T-helper 1 cell treated with Interleukin-12 subunit alpha and Interleukin-12 subunit beta and Interleukin-4 antibody, amounts not matched to agents 30 μg/mL and 1 μg/mL, for 36 hours (primary cell): ENCODE data around the gene AMN.

Experiments
- H3K27ac Mint-ChIP-seq: one replicate; pipeline ENCODE4 v1.8.0; 2021; ENCODE audit warnings: mild to moderate bottlenecking, mixed read lengths
- H3K27me3 Mint-ChIP-seq: one replicate; pipeline ENCODE4 v1.8.0; 2021; ENCODE audit warnings: low read depth, mixed read lengths
- H3K36me3 Mint-ChIP-seq: one replicate; pipeline ENCODE4 v1.8.0; 2021; ENCODE audit warnings: low read depth, mixed read lengths
- H3K4me1 Mint-ChIP-seq: one replicate; pipeline ENCODE4 v1.8.0; 2021; ENCODE audit warnings: low read depth, mixed read lengths
- H3K4me3 Mint-ChIP-seq: one replicate; pipeline ENCODE4 v1.8.0; 2021; ENCODE audit warnings: mild to moderate bottlenecking, moderate library complexity, mixed read lengths
- H3K9me3 Mint-ChIP-seq: one replicate; pipeline ENCODE4 v1.8.0; 2021; ENCODE audit warnings: mixed read lengths

The AMN gene

GRCh38 chr14:102966681-102967505, 44.4 kb downstream of the AMN start:
- no peaks in the 10 kb centered on the region for H3K4me1 Mint-ChIP-seq
- H3K27me3 Mint-ChIP-seq, result no peaks in the 10 kb centered on the region
- no peaks in the 10 kb centered on the region for H3K9me3 Mint-ChIP-seq
- no peaks in the 10 kb centered on the region for H3K36me3 Mint-ChIP-seq
- no peak overlapping the region for H3K4me3 Mint-ChIP-seq
- H3K27ac Mint-ChIP-seq, result no peak overlapping the region

- Mint-ChIP-seq H3K27ac (no peak overlapping the region), H3K27me3 (no peaks in the 10 kb centered on the region), H3K4me1 (no peaks in the 10 kb centered on the region), H3K36me3 (no peaks in the 10 kb centered on the region), H3K9me3 (no peaks in the 10 kb centered on the region), H3K4me3 (no peak overlapping the region)
These were observed 45.0 kb downstream of the AMN start for GRCh38 chr14:102967506-102967795.

DNA sequence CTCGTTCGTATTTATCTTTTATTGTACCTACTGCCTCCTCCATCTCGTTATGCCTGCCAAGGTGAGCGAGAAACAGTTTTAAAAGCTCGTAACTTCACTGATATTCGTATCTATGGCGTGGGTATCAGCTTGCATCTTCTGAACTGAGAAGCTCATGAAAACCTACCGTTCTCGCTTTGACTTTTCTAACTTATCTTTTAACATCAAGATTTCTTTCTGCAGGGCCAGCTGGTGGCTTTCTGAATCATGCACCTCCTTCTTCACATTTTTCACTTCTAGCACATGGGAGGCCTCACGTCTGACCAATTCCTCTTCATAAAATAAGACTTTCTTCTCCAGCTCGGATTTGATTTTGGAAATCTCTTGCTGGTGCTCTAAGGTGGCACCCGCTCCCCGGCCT, 45.8 kb downstream of the AMN start:
- Mint-ChIP-seq H3K4me3 (no peak overlapping the region), H3K27ac (no peak overlapping the region), H3K4me1 (no peaks in the 10 kb centered on the region), H3K27me3 (no peaks in the 10 kb centered on the region), H3K36me3 (no peaks in the 10 kb centered on the region), H3K9me3 (no peaks in the 10 kb centered on the region)

GRCh38 chr14:102969060-102969791, 46.8 kb downstream of the AMN start:
- Mint-ChIP-seq H3K4me1 (no peaks in the 10 kb centered on the region), H3K36me3 (no peaks in the 10 kb centered on the region), H3K9me3 (no peaks in the 10 kb centered on the region), H3K27ac (no peak overlapping the region), H3K27me3 (no peaks in the 10 kb centered on the region), H3K4me3 (no peak overlapping the region)

GRCh38 chr14:102969901-102970300, 47.4 kb downstream of the AMN start:
- Mint-ChIP-seq H3K4me3 (no peak overlapping the region), H3K9me3 (no peaks in the 10 kb centered on the region), H3K27ac (no peak overlapping the region), H3K36me3 (no peaks in the 10 kb centered on the region), H3K27me3 (no peaks in the 10 kb centered on the region), H3K4me1 (no peaks in the 10 kb centered on the region)

GRCh38 chr14:102970496-102970895, 48.0 kb downstream of the AMN start:
- Mint-ChIP-seq H3K4me1 (no peaks in the 10 kb centered on the region), H3K9me3 (no peaks in the 10 kb centered on the region), H3K27me3 (no peaks in the 10 kb centered on the region), H3K4me3 (no peak overlapping the region), H3K27ac (no peak overlapping the region), H3K36me3 (no peaks in the 10 kb centered on the region)

DNA sequence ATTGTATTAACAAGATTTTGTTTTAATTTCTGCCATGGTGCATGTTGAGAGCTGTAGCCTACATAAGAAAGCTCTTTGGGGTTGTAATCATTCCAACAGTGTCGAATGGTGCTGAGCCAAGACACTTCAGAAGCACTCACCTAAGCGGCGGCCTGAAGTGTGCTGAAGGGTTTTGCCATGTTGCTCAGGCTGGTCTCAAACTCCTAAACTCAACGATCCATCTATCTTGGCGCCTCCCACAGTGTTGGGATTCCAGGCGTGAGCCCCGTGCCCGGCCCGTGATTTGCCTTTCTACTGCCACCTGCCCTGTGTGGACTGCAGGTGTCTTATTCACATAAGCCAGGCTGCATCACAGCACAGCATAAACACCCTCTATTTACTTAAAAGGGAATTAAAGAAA, 48.9 kb downstream of the AMN start:
- H3K27me3 Mint-ChIP-seq, result no peaks in the 10 kb centered on the region

GRCh38 chr14:102971836-102972606, 49.6 kb downstream of the AMN start:
- no peaks in the 10 kb centered on the region for H3K36me3 Mint-ChIP-seq
- H3K27me3 Mint-ChIP-seq, result no peaks in the 10 kb centered on the region
- no peaks in the 10 kb centered on the region for H3K9me3 Mint-ChIP-seq
- no peak overlapping the region for H3K4me3 Mint-ChIP-seq
- no peaks in the 10 kb centered on the region for H3K4me1 Mint-ChIP-seq
- no peak overlapping the region for H3K27ac Mint-ChIP-seq

More for the DNA sequence above, 48.9 kb downstream of the AMN start:
- H3K27ac Mint-ChIP-seq, result no peak overlapping the region
- no peak overlapping the region for H3K4me3 Mint-ChIP-seq
- no peaks in the 10 kb centered on the region for H3K36me3 Mint-ChIP-seq
- H3K4me1 Mint-ChIP-seq, result no peaks in the 10 kb centered on the region
- no peaks in the 10 kb centered on the region for H3K9me3 Mint-ChIP-seq

- Mint-ChIP-seq H3K27me3 (no peaks in the 10 kb centered on the region), H3K4me1 (no peaks in the 10 kb centered on the region), H3K4me3 (no peak overlapping the region), H3K27ac (no peak overlapping the region), H3K9me3 (no peaks in the 10 kb centered on the region), H3K36me3 (no peaks in the 10 kb centered on the region)
These were observed 51.3 kb downstream of the AMN start for GRCh38 chr14:102973706-102974285.

DNA sequence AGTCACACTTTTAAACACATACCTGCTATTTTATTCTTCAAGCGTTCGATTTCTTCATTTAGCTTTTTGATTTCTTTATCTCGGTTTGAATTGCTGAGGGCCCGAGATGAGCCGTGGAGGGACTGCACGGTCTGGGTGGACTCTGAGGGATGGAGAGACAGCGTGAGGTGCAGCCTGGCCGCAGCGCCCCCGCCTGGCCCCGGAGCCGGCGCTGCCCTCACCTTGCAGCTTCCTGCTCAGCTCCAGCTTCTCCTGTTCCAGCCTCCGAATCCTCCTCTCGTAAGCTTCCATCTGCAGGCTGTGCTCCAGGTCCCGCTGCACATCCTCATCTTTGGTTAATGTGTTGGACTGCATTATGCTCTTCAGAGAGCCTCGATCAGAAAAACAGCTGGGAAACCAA, 53.2 kb downstream of the AMN start:
- no peaks in the 10 kb centered on the region for H3K4me1 Mint-ChIP-seq
- no peaks in the 10 kb centered on the region for H3K9me3 Mint-ChIP-seq
- no peaks in the 10 kb centered on the region for H3K27me3 Mint-ChIP-seq
- H3K27ac Mint-ChIP-seq, result no peak overlapping the region
- no peaks in the 10 kb centered on the region for H3K36me3 Mint-ChIP-seq
- no peak overlapping the region for H3K4me3 Mint-ChIP-seq

- no peaks in the 10 kb centered on the region for H3K27me3 Mint-ChIP-seq
- H3K4me1 Mint-ChIP-seq, result no peaks in the 10 kb centered on the region
- no peak overlapping the region for H3K4me3 Mint-ChIP-seq
- H3K27ac Mint-ChIP-seq, result no peak overlapping the region
- H3K9me3 Mint-ChIP-seq, result no peaks in the 10 kb centered on the region
- no peaks in the 10 kb centered on the region for H3K36me3 Mint-ChIP-seq
These were observed 55.0 kb downstream of the AMN start for GRCh38 chr14:102977475-102977874.

DNA sequence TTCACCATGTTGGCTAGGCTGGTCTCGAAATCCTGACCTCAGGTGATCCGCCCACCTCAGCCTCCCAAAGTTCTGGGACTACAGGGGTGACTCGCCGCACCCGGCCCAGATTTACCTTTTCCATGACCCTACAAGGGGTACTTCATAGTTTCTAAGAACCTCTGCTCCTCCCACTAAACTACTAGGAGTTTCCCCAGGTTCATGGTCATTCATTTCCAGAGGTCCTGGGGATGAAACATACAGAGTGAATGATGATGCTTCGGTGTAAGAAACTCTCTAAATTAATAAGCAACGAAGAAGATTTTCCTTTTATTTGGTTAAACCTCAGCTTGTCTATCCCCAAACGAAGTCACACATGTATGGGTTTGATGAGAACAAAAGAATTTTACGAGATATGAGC, 56.9 kb downstream of the AMN start:
- Mint-ChIP-seq H3K36me3 (no peaks in the 10 kb centered on the region), H3K9me3 (no peaks in the 10 kb centered on the region), H3K27ac (no peak overlapping the region), H3K4me3 (no peak overlapping the region), H3K27me3 (no peaks in the 10 kb centered on the region), H3K4me1 (no peaks in the 10 kb centered on the region)

- no peaks in the 10 kb centered on the region for H3K9me3 Mint-ChIP-seq
- no peak overlapping the region for H3K27ac Mint-ChIP-seq
- H3K27me3 Mint-ChIP-seq, result no peaks in the 10 kb centered on the region
- H3K36me3 Mint-ChIP-seq, result no peaks in the 10 kb centered on the region
- H3K4me1 Mint-ChIP-seq, result no peaks in the 10 kb centered on the region
- H3K4me3 Mint-ChIP-seq, result no peak overlapping the region
These were observed 57.9 kb downstream of the AMN start for GRCh38 chr14:102980409-102980810.
